ENCODE data around the gene SAAL1.

- TF ChIP-seq CTCF (IDR thresholded peaks at IDR 0.05) (no peak), EZH2 (IDR thresholded peaks at IDR 0.05; ENCODE audit: borderline replicate concordance, insufficient read depth, low read depth, low read length, poor library complexity, severe bottlenecking) (no peak)
Measured at GRCh38 chr11:18080451-18080850, 25.4 kb downstream of the SAAL1 start.
